SK-N-SH (cell line): ENCODE data around the gene TELO2. TPM values are rescaled to one million over a fixed set of nuclear protein-coding genes. Genes with fewer than 3 reads are reported as not detected.

Experiments
- CTCF ChIA-PET: fragments of 300-600, 350-600 bp; formaldehyde crosslinking; extraction: SDS; loops from one replicate; lab custom pipeline; 2021; lab: Yijun Ruan, JAX
- POLR2A ChIA-PET: fragments of 350-600 bp; sonication (Branson Sonifier 250); formaldehyde crosslinking; extraction: SDS; loops from one replicate; lab custom pipeline; 2020; ENCODE audit warnings: antibody characterized with exemption, inconsistent platforms; lab: Yijun Ruan, JAX
- DNase-seq: peaks from one replicate; pipeline ENCODE4 v3.0.0; 2012
- H2AFZ ChIP-seq: fragments of 200-600 bp; sonication (generic); 2 replicates; pipeline ENCODE4 v1.8.1; 2016; ENCODE audit warnings: antibody characterized with exemption, mild to moderate bottlenecking, low read depth
- H3F3A ChIP-seq: fragments of 200-600 bp; sonication (generic); replicated peaks from 2 replicates; pipeline ENCODE3; 2016; ENCODE audit warnings: antibody characterized with exemption, mild to moderate bottlenecking; ENCODE audit not compliant: insufficient read depth
- H3K27ac ChIP-seq, 2 experiments: fragments of 200-500 bp in 1 of 2; fragments of 200-600 bp in 1 of 2; sonication (Bioruptor generic) in 1 of 2; sonication (generic), shearing (Covaris generic) in 1 of 2; 2 replicates each; pipeline versions ENCODE4 v1.5.1 to v1.6.1; 2014 to 2016; ENCODE audit warnings: low read depth in 2 of 2, inconsistent platforms in 1 of 2, low read length in 1 of 2, mild to moderate bottlenecking in 1 of 2, mixed read lengths in 1 of 2
- H3K27me3 ChIP-seq: fragments of 200-600 bp; sonication (generic), shearing (Covaris generic); 2 replicates; pipeline ENCODE4 v1.6.1; 2016; ENCODE audit warnings: mixed run types; ENCODE audit not compliant: insufficient read depth
- H3K36me3 ChIP-seq, 2 experiments: fragments of 200-500 bp in 1 of 2; fragments of 200-600 bp in 1 of 2; sonication (Bioruptor generic) in 1 of 2; sonication (generic) in 1 of 2; replicated peaks in 1 of 2; 2 replicates each; pipeline versions ENCODE3 to v1.5.1; 2014 to 2016; ENCODE audit warnings: low read length in 1 of 2, mild to moderate bottlenecking in 1 of 2; ENCODE audit not compliant: insufficient read depth in 2 of 2, control insufficient read depth in 1 of 2
- H3K4me1 ChIP-seq, 2 experiments: fragments of 200-500 bp in 1 of 2; fragments of 200-600 bp in 1 of 2; sonication (Bioruptor generic) in 1 of 2; sonication (generic), shearing (Covaris generic) in 1 of 2; 2 replicates each; pipeline versions ENCODE4 v1.5.1 to v1.6.1; 2014 to 2016; ENCODE audit warnings: low read depth in 1 of 2, low read length in 1 of 2, mixed run types in 1 of 2; ENCODE audit not compliant: insufficient read depth in 2 of 2, control insufficient read depth in 1 of 2
- H3K4me2 ChIP-seq: fragments of 200-600 bp; sonication (generic), shearing (Covaris generic); 2 replicates; pipeline ENCODE4 v1.6.1; 2017; ENCODE audit warnings: mixed run types
- H3K4me3 ChIP-seq, 2 experiments: fragments of 200-500 bp in 1 of 2; fragments of 200-600 bp in 1 of 2; sonication (Bioruptor generic) in 1 of 2; sonication (generic), shearing (Covaris generic) in 1 of 2; 2 replicates each; pipeline versions ENCODE4 v1.5.1 to v1.8.1; 2014 to 2016; ENCODE audit warnings: low read depth in 2 of 2, inconsistent platforms in 1 of 2, low read length in 1 of 2, mild to moderate bottlenecking in 1 of 2, mixed read lengths in 1 of 2, moderate library complexity in 1 of 2
- H3K79me2 ChIP-seq: fragments of 200-600 bp; sonication (generic); 2 replicates; pipeline ENCODE4 v1.8.1; 2017; ENCODE audit warnings: mild to moderate bottlenecking; ENCODE audit not compliant: insufficient read depth
- H3K9ac ChIP-seq: fragments of 200-600 bp; sonication (generic); 2 replicates; pipeline ENCODE4 v1.6.1; 2017; ENCODE audit warnings: mixed run types
- H3K9me2 ChIP-seq: fragments of 200-600 bp; sonication (generic); 2 replicates; pipeline ENCODE4 v1.6.1; 2017; ENCODE audit warnings: mixed run types
- H3K9me3 ChIP-seq: fragments of 200-600 bp; sonication (generic); 2 replicates; pipeline ENCODE4 v1.6.1; 2017; ENCODE audit warnings: mixed run types, mild to moderate bottlenecking, moderate library complexity
- H4K20me1 ChIP-seq: fragments of 200-600 bp; sonication (generic); 2 replicates; pipeline ENCODE4 v1.6.1; 2017; ENCODE audit warnings: mild to moderate bottlenecking, mixed run types; ENCODE audit not compliant: insufficient read depth
- EP300 ChIP-seq, 2 experiments: IDR thresholded peaks; 2 replicates each; pipeline versions ENCODE4 v1.4.0 to v1.6.1; 2012; ENCODE audit warnings: borderline replicate concordance in 1 of 2, low read depth in 1 of 2, low read length in 1 of 2
- EZH2phosphoT487 ChIP-seq: fragments of 200-600 bp; sonication (generic); IDR thresholded peaks from 2 replicates; pipeline ENCODE4 v1.6.1; 2017; ENCODE audit warnings: low read depth, mixed run types, mild to moderate bottlenecking, antibody characterized with exemption, moderate library complexity, borderline replicate concordance
- FOSL2 ChIP-seq: IDR thresholded peaks from 2 replicates; pipeline ENCODE4 v1.4.0; 2012; ENCODE audit warnings: low read depth, mild to moderate bottlenecking, moderate library complexity, borderline replicate concordance
- GATA2 ChIP-seq: sonication (generic); formaldehyde crosslinking; IDR thresholded peaks from 2 replicates; pipeline ENCODE4 v1.5.0; 2020; ENCODE audit warnings: mild to moderate bottlenecking, missing genetic modification reagents
- JUND ChIP-seq: IDR thresholded peaks from 2 replicates; pipeline ENCODE4 v1.4.0; 2012
- MEF2A ChIP-seq: IDR thresholded peaks from 2 replicates; pipeline ENCODE4 v1.4.0; 2012; ENCODE audit warnings: low read depth, borderline replicate concordance
- MXI1 ChIP-seq: IDR thresholded peaks from 2 replicates; pipeline ENCODE4 v1.6.1; 2012; ENCODE audit warnings: mild to moderate bottlenecking, low read depth, low read length, improper control_type of control experiment
- NFIC ChIP-seq: IDR thresholded peaks from 2 replicates; pipeline ENCODE4 v1.4.0; 2012; ENCODE audit warnings: borderline replicate concordance
- NRF1 ChIP-seq: IDR thresholded peaks from 2 replicates; pipeline ENCODE4 v1.6.1; 2012; ENCODE audit warnings: low read depth, mild to moderate bottlenecking, low read length
- POLR2AphosphoS5 ChIP-seq: IDR thresholded peaks from 2 replicates; pipeline ENCODE4 v1.6.1; 2012; ENCODE audit warnings: low read depth, low read length
- RFX5 ChIP-seq: IDR thresholded peaks from 2 replicates; pipeline ENCODE4 v1.6.1; 2012; ENCODE audit warnings: mild to moderate bottlenecking, improper control_type of control experiment, low read length
- SIN3A ChIP-seq: IDR thresholded peaks from 2 replicates; pipeline ENCODE4 v1.6.1; 2012; ENCODE audit warnings: low read depth, mild to moderate bottlenecking, low read length, moderate library complexity, borderline replicate concordance
- SMC3 ChIP-seq: IDR thresholded peaks from 2 replicates; pipeline ENCODE4 v1.6.1; 2012; ENCODE audit warnings: low read depth, low read length, improper control_type of control experiment
- TAF1 ChIP-seq: IDR thresholded peaks from 2 replicates; pipeline ENCODE4 v1.6.1; 2012; ENCODE audit warnings: low read depth, mild to moderate bottlenecking, low read length, moderate library complexity, borderline replicate concordance
- TCF12 ChIP-seq: IDR thresholded peaks from 2 replicates; pipeline ENCODE4 v1.4.0; 2012
- TEAD4 ChIP-seq: IDR thresholded peaks from 2 replicates; pipeline ENCODE4 v1.4.0; 2012; ENCODE audit warnings: mild to moderate bottlenecking, borderline replicate concordance; ENCODE audit not compliant: insufficient read depth
- YY1 ChIP-seq: IDR thresholded peaks from 2 replicates; pipeline ENCODE4 v1.4.0; 2012; ENCODE audit warnings: low read depth, mild to moderate bottlenecking
- ZBTB33 ChIP-seq: IDR thresholded peaks from 2 replicates; pipeline ENCODE4 v1.4.0; 2012; ENCODE audit warnings: low read depth, borderline replicate concordance
- WGBS: methylation state at CpG from one replicate; pipeline ENCODE4 v1.1.6; 2017; ENCODE audit warnings: low lambda C conversion rate; 5-methylcytosine and 5-hydroxymethylcytosine counted together
- polyA plus RNA-seq, 3 experiments: library from polyadenylated mRNA; depleted of rRNA; stranded (reverse); fragments of >200 nt; gene quantifications; 2 replicates each; pipeline ENCODE4 v1.2.3, GENCODE V29; 2012
- TF ChIP-seq, protein P1 (sequence below): fragments of 150-350 bp; IDR thresholded peaks from 2 replicates; pipeline ENCODE4 v1.6.1; 2016; ENCODE audit warnings: mild to moderate bottlenecking, low read depth, low read length

TELO2 gene
- polyA plus RNA-seq, 1 of the 3 experiments (the other 2 are of a cell fraction), result 24.2 TPM

GRCh38 chr16:1532081-1532760 is 39.1 kb downstream of the TELO2 start:
- H3F3A ChIP-seq, result no peaks in the 10 kb centered on the region
- no peak for TF ChIP-seq MEF2A
- no peak for TF ChIP-seq TCF12
- no peak for TF ChIP-seq NFIC
- TF ChIP-seq GATA2 (CRISPR knock-in tag), result no peak
- no peak for TF ChIP-seq EZH2phosphoT487
- TF ChIP-seq ZBTB33, result no peak
- no peak for TF ChIP-seq POLR2AphosphoS5
- TF ChIP-seq TEAD4, result no peak
- TF ChIP-seq, protein P1, sequence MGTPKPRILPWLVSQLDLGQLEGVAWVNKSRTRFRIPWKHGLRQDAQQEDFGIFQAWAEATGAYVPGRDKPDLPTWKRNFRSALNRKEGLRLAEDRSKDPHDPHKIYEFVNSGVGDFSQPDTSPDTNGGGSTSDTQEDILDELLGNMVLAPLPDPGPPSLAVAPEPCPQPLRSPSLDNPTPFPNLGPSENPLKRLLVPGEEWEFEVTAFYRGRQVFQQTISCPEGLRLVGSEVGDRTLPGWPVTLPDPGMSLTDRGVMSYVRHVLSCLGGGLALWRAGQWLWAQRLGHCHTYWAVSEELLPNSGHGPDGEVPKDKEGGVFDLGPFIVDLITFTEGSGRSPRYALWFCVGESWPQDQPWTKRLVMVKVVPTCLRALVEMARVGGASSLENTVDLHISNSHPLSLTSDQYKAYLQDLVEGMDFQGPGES, result no peak
- no peak for TF ChIP-seq MXI1
- no peak for TF ChIP-seq YY1
- TF ChIP-seq RFX5, result no peak
- no peak for TF ChIP-seq FOSL2
- TF ChIP-seq SIN3A, result no peak
- H4K20me1 ChIP-seq, result no peaks in the 10 kb centered on the region
- no peak overlapping the region for H2AFZ ChIP-seq
- H3K9me3 ChIP-seq, result no peaks in the 10 kb centered on the region
- H3K4me2 ChIP-seq, result peak overlapping the region; percentile 47; the same call in 1 of the 2 replicates
- no peaks in the 10 kb centered on the region for H3K27me3 ChIP-seq
- H3K79me2 ChIP-seq, result no peaks in the 10 kb centered on the region
- POLR2A ChIA-PET, result interaction anchor here (1.3 kb wide), 1 partner anchor 146 kb away, joined by 3 read pairs; the partner anchor contains the start of gene JPT2
- no peak overlapping the region for H3K9ac ChIP-seq
- H3K4me3 ChIP-seq, result no peak overlapping the region
- no peak for DNase-seq
- WGBS, result 71% methylated on average over 20 of the region's 28 CpGs
- peak overlapping the region; percentile 66 to 95; a peak in 3 of 4 replicates for H3K27ac ChIP-seq
- H3K36me3 ChIP-seq, result peaks cover 0 to 6% of the 10 kb centered on the region in 2 experiments
- H3K9me2 ChIP-seq, result no peaks in the 10 kb centered on the region
- peaks cover 5 to 54% of the 10 kb centered on the region in 2 experiments; a peak in 2 of 4 replicates for H3K4me1 ChIP-seq
- CTCF ChIA-PET, result interaction anchor here (1.5 to 1.7 kb wide), 2 partner anchors 38 to 174 kb away, joined by 3 to 5 read pairs; partner anchors contain the start of gene MAPK8IP3

- POLR2A ChIA-PET, result interaction anchor here (1.3 kb wide), 1 partner anchor 145 kb away, joined by 3 read pairs; the partner anchor contains the start of gene JPT2
- H3K36me3 ChIP-seq, result peaks cover 0 to 8% of the 10 kb centered on the region in 2 experiments
- peak overlapping the region; percentile 50 to 95; a peak in 3 of 4 replicates for H3K27ac ChIP-seq
- WGBS, result 91% methylated on average over 7 of the region's 10 CpGs
- H2AFZ ChIP-seq, result no peak overlapping the region
- H3K4me2 ChIP-seq, result no peak overlapping the region
- H4K20me1 ChIP-seq, result no peaks in the 10 kb centered on the region
- peaks cover 5 to 53% of the 10 kb centered on the region in 2 experiments; a peak in 2 of 4 replicates for H3K4me1 ChIP-seq
- no peak overlapping the region for H3K9ac ChIP-seq
- H3F3A ChIP-seq, result no peaks in the 10 kb centered on the region
- no peak for DNase-seq
- H3K4me3 ChIP-seq, result no peak overlapping the region
- no peaks in the 10 kb centered on the region for H3K9me2 ChIP-seq
- CTCF ChIA-PET, result no interaction called here
- TF ChIP-seq NRF1, result no peak
- TF ChIP-seq SMC3, result no peak
- TF ChIP-seq TAF1, result no peak
- TF ChIP-seq RFX5, result no peak
- TF ChIP-seq GATA2 (CRISPR knock-in tag), result no peak
- TF ChIP-seq TEAD4, result no peak
- TF ChIP-seq ZBTB33, result no peak
- TF ChIP-seq SIN3A, result no peak
- TF ChIP-seq JUND, result no peak
- no peak for TF ChIP-seq MEF2A
- TF ChIP-seq EP300 (IDR thresholded peaks at IDR 0.05; ENCODE audit: borderline replicate concordance in 1 of 2, low read depth in 1 of 2, low read length in 1 of 2), result no peak
- H3K9me3 ChIP-seq, result no peaks in the 10 kb centered on the region
- H3K27me3 ChIP-seq, result no peaks in the 10 kb centered on the region
- H3K79me2 ChIP-seq, result no peaks in the 10 kb centered on the region
These were observed 39.6 kb downstream of the TELO2 start for GRCh38 chr16:1532771-1533170.
